GM21717 (cell line): ENCODE results near the gene TMEM247.

Experiments used
- ATAC-seq: cut with Tn5 transposase; IDR thresholded peaks from one replicate; pipeline ENCODE4 v1.9.1; 2021; ENCODE audit warnings: mild to moderate bottlenecking, moderate library complexity; ENCODE audit not compliant: unreplicated experiment

Gene TMEM247

GRCh38 chr2:46488389-46488788 lies 9.0 kb downstream of the TMEM247 start:
- no peak for ATAC-seq

- no peak for ATAC-seq
These were observed 10.2 kb downstream of the TMEM247 start for GRCh38 chr2:46489423-46490174.

DNA sequence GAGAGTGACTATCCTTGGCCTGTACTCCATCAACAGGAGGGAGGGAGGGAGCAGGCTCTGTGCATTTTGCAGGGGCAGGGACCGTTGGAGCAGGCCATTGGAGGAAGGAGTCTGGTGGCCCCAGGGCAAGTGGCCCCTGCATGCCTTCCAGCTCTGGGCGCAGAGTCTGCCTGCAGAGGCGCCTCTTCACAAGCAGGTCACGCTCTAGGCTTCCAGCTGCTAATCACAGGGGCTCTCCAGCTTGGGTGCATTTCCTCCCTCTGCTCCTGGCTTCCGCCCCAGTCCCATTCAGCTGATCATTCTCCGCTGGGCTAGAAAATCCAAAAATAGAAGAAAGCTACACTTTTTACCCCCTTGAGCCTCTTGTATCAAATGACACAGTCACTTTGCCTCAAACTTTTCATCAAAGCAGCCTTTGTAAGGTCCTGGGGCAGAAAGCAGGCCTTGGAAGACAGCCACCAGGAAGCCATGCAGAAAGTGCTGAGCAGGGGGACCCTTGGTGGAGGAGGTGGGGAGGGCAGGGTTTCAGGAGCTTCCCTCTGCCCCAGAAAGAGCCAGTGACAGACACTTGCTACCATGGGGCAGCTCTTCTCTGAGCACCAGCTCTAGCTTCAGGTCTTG lies 11.3 kb downstream of the TMEM247 start:
- ATAC-seq, result no peak

- ATAC-seq, result no peak
These were observed 12.9 kb downstream of the TMEM247 start for GRCh38 chr2:46492301-46492700.

DNA sequence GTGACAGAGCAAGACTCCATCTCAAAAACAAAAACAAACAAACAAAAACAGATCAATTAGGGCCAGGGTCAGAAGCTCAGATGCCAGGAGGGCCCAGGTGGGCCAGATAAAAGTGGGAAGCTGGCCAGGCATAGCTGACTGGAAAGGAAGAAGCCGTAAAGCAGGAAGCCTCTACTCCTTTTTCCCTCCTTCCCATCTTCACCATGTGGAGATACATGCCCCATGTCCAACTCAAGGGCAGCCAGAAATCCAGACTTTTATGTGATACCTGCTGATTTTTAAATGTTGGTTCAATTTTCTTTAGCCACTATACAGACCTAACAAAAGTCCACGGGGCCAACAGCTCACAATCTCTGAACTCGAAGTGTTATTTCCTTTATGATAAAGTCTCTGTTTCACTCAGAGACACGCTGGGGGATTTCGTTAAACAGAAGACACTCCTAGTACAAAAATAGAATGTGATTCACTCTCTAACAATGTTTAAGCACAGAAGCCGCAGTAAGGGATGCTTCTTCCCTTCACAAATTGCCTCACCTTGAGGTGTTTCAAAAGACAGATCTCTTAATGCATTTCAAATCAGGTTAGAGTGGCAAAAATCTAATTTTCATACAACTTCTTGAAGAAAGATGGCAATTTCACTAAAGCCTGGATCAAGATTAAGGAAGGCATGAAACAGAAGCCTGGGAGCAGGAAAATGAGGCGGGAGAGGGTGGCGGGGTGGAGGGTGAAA lies 14.0 kb downstream of the TMEM247 start:
- ATAC-seq, result peak; percentile 61

- no peak for ATAC-seq
These were observed 14.5 kb downstream of the TMEM247 start for GRCh38 chr2:46493971-46494250.

GRCh38 chr2:46494596-46494995 lies 15.2 kb downstream of the TMEM247 start:
- no peak for ATAC-seq

DNA sequence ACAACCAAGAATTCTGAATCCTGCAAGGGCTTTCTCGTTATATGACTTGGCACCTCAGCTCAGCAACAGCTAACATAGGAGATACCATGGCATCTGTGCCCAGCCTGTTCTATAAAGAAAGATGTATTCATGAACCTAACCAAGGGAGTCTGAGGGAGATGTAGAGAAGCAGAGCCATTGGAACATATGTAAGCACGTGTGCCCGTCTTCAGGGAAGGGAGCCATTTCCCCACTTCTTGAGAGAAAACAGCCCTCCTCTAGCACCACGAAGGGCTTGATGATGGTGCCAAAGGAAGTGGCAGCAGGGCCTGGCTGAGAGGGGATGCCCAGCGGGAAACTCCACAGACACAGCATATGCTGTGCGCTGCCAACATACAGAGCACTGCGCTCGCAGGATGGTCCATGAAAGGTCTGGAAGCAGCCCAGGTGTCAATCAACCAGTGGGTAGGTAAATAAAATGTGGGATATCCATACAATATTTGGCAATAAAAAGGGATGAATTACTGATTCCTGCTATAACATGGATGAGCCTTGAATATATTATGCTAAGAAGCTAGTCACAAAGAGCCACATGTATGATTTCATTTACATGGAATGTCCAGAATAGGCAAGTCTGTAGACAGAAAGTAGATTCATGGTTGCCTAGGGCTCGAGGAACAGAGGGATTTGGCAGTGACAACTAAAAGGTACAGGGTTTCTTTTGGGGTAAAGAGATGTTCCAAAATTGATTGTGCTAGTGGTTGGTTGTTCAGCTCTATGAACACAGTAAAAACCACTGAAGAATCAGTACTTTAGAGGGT lies 16.1 kb downstream of the TMEM247 start:
- ATAC-seq, result no peak

GRCh38 chr2:46497766-46498165 lies 18.4 kb downstream of the TMEM247 start:
- ATAC-seq, result no peak

GRCh38 chr2:46498681-46499080 lies 19.3 kb downstream of the TMEM247 start:
- no peak for ATAC-seq

DNA sequence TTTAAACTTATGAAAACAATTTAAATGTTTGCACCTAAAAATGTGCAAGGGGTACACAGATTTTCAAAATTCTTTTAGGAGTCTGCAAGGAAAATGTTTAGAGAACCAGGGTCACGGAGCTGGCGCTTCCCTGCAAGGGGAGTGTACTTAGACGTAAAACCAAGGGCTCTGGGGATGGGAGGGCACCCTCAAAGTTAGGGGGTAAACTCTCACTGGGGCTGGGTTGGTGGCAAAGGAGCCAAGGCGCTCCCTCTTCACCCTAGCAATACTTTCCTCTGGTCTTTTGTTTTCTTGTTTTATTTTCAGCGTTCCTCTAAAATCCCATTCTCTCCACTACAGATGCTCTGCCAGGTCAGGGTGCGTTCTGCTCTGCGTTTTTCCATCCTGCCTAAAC lies 20.0 kb downstream of the TMEM247 start:
- no peak for ATAC-seq

DNA sequence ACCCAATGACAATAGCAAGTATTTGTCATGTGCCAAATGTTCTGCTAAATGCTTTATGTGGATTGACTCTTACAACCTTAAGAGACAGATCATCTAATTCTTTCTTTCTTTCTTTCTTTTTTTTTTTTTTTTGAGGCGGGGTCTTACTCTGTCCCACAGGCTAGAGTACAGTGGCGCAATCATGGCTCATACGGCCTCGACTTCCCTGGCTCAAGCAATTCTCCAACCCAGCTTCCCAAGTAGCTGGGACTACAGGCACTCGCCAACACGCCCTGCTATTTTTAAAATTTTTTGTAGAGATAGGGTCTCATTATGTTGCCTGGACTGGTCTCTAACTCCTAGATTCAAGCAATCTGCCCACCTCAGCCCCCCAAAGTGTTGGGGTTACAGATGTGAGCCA lies 21.4 kb downstream of the TMEM247 start:
- ATAC-seq, result no peak

DNA sequence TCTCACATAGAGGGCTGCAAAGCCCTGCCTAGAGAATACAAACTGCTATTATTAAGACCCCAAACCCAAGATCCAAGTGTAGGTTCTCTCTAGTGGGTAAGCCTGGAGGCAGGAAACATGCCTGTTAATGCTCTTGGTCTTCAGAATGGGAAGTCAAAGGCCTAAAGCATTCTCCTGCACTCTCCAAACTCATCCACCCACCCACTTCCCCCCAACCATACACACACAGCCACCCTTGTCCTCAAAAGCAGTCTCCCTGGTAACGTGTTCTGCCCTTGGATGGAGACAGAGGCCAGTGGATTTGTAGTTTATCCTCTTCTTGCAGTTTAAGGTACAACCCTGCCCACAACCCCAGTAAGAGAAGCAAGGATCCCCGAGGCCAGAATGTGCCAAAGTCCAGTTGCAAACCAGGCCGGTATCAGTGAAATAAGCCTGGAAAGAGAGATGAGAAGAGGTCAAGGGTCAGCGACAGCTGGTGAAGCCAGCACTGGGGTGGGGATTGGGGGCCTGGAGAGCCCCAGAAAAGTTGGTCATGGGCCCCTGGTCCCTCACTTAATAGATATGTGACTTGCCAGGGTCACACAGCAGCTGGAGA lies 23.0 kb downstream of the TMEM247 start:
- ATAC-seq, result no peak

- no peak for ATAC-seq
These were observed 24.3 kb downstream of the TMEM247 start for GRCh38 chr2:46503686-46504085.

DNA sequence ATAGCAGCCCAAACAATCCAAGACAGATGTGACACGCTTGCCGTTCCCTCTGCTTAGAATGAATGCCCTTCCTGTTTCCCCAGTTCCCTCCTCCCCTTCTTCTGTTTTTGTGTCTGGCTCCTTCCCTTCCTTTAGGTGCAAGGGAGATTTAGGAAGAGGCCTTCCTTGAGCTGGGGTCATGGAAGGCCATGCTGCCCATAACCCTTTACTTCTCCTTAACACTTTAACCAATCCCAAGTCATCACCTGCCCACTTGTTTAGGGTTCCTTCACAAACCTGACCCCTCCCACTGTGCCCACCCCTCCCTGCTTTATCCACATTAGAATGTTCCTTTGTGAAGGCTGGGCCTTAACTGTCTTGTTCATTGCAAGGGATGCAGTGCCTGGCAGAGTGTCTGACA lies 24.9 kb downstream of the TMEM247 start:
- no peak for ATAC-seq

DNA sequence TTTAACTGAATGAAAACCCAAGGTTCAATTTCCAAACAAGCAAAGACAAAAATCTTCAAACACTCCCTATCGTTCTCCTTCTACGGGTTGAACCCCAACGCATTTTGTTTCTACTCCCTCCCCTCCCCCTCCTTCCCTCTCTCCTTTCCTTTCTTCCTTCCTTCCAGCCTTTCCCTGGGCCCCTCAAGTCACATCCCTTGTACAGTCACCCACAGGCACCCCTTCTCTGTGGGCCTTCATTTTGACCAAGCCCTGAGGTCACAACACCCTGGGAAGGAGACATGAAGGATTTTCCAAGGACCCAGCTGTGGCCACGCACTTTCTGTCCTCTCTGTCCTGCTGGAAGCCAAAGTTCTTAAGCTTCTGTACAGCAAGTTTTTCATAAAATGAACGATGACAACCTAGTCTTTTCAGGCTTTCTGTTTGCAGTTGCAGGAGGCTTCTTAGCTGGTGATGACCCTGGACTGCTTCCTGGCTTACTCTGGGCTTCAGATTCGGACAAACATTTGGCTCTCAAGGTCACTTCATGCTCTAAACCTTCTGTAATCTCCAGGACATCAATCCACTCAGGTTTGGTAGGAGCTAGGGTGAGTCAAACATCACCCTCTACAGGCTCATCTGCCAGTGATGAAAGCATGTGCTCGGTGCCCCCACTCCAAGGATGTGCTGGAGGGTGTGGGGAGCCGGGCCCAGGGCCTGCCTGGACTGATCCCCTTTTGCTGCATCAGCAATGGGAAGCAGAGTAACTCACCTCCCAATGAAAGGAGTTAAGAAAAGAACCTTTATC lies 25.5 kb downstream of the TMEM247 start:
- ATAC-seq, result no peak

DNA sequence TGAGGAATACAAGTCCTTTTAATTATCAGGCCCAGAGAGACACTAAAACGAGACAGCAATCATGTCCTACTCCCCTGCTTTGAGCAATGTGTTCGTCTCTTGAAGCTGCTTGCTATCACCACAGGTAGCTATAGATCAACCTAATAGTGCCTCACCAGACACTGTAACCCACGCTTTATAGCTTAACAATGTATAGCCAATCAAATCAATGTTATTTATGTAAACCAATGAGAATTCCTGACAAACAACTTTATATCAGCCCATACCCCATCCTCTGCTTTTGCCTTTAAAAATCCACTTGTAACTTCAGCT lies 26.1 kb downstream of the TMEM247 start:
- no peak for ATAC-seq

- no peak for ATAC-seq
These were observed 26.9 kb downstream of the TMEM247 start for GRCh38 chr2:46506131-46506706.

DNA sequence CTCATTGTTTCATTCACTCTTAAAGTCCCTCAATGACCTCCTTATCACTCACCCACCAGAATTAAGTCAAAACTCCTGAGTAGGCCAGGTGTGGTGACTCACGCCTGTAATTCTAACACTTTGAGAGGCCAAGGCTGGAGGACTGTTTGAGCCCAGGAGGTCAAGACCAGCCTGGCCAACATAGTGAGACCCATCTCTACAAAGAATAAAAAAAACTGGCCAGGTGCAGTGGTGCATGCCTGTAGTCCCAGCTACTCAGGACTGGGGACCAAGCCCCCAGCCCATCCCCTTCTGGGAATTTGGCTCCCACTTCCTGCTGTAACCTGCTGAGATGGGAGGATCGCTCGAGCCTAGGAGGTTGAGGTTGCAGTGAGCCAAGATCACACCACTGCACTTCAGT lies 28.9 kb downstream of the TMEM247 start:
- ATAC-seq, result no peak

DNA sequence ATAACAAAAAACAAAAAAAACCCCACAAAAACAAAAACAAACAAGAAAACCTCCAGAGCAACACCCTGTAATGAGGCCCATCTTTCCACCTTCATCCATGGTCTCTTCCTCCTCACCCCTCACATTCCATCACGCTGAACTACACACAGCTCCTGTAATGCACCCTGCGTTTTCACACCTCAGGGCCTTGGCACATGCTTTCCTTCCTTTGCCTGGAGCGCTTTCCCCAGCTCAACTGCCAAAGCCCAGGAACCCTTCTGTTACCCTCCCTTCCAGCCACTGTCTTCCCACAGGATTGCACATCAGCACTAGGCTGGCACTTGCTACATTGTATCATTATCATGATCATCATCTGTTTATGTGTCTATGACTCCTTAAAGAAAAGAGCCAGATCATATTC lies 29.4 kb downstream of the TMEM247 start:
- ATAC-seq, result no peak
